HG02852 (cell line): ENCODE measurements around the gene SDC3.

ENCODE experiments used
- ATAC-seq: cut with Tn5 transposase; IDR thresholded peaks from one replicate; pipeline ENCODE4 v1.9.1; 2021; ENCODE audit warnings: mild to moderate bottlenecking, moderate library complexity; ENCODE audit not compliant: unreplicated experiment

SDC3 gene

GRCh38 chr1:30905916-30906620, 2.5 kb downstream of the SDC3 start:
- no peak for ATAC-seq

GRCh38 chr1:30905403-30905802, 3.2 kb downstream of the SDC3 start:
- no peak for ATAC-seq

GRCh38 chr1:30904962-30905335, 3.6 kb downstream of the SDC3 start:
- no peak for ATAC-seq

- ATAC-seq: no peak
Observed at GRCh38 chr1:30904191-30904961, 4.2 kb downstream of the SDC3 start.

GRCh38 chr1:30903343-30904034, 5.1 kb downstream of the SDC3 start:
- ATAC-seq: no peak

- ATAC-seq: no peak
Observed at GRCh38 chr1:30902593-30903290, 5.8 kb downstream of the SDC3 start.

- ATAC-seq: no peak
Observed at GRCh38 chr1:30901798-30902581, 6.6 kb downstream of the SDC3 start.

- no peak for ATAC-seq
Observed at GRCh38 chr1:30900931-30901560, 7.5 kb downstream of the SDC3 start.

GRCh38 chr1:30900486-30900885, 8.1 kb downstream of the SDC3 start:
- ATAC-seq: no peak

GRCh38 chr1:30899577-30900389, 8.8 kb downstream of the SDC3 start:
- no peak for ATAC-seq

- no peak for ATAC-seq
Observed at GRCh38 chr1:30898031-30898815, 10.3 kb downstream of the SDC3 start.

- ATAC-seq: no peak
Observed at GRCh38 chr1:30896905-30897304, 11.7 kb downstream of the SDC3 start.

- ATAC-seq: no peak
Observed at GRCh38 chr1:30895944-30896660, 12.5 kb downstream of the SDC3 start.

- ATAC-seq: no peak
Observed at GRCh38 chr1:30895382-30895943, 13.1 kb downstream of the SDC3 start.

- no peak for ATAC-seq
Observed at GRCh38 chr1:30894508-30894973, 14.0 kb downstream of the SDC3 start.

GRCh38 chr1:30893776-30894507, 14.6 kb downstream of the SDC3 start:
- no peak for ATAC-seq

- no peak for ATAC-seq
Observed at GRCh38 chr1:30892671-30893073, 15.9 kb downstream of the SDC3 start.
